Activated CD8-positive, alpha-beta T cell treated with anti-CD3 and anti-CD28 coated beads, Interleukin-2, amount 10 ng/mL, durations not matched to agents 7 days and 5 days (primary cell): ENCODE data around the gene SETBP1. TPM values are rescaled to one million over a fixed set of nuclear protein-coding genes. Genes with fewer than 3 reads are reported as not detected.

Experiments
- ATAC-seq: fragments of 150-1000 bp; cut with Tn5 transposase; one replicate; pipeline ENCODE4 v1.10.0; 2021; ENCODE audit warnings: moderate library complexity
- CTCF ChIA-PET: fragments of 350-600 bp; sonication (Branson Sonifier 250); formaldehyde crosslinking; loops from one replicate; lab custom pipeline; 2021; ENCODE audit warnings: antibody characterized with exemption; lab: Charles Lee
- POLR2A ChIA-PET: fragments of 350-600 bp; sonication (Branson Sonifier 250); formaldehyde crosslinking; loops from one replicate; lab custom pipeline; 2021; ENCODE audit warnings: antibody characterized with exemption; lab: Charles Lee
- DNase-seq: peaks from one replicate; pipeline ENCODE4 v3.0.0-alpha.2; 2020
- H3K27ac Mint-ChIP-seq: one replicate; pipeline ENCODE4 v1.8.0; 2021; ENCODE audit warnings: mild to moderate bottlenecking, mixed read lengths
- H3K27me3 Mint-ChIP-seq: one replicate; pipeline ENCODE4 v1.8.0; 2021; ENCODE audit warnings: low read depth, mixed read lengths
- H3K36me3 Mint-ChIP-seq: one replicate; pipeline ENCODE4 v1.8.0; 2021; ENCODE audit warnings: low read depth, mixed read lengths
- H3K4me1 Mint-ChIP-seq: one replicate; pipeline ENCODE4 v1.8.0; 2021; ENCODE audit warnings: low read depth, mixed read lengths
- H3K4me3 Mint-ChIP-seq: one replicate; pipeline ENCODE4 v1.8.0; 2021; ENCODE audit warnings: mild to moderate bottlenecking, mixed read lengths
- H3K9me3 Mint-ChIP-seq: one replicate; pipeline ENCODE4 v1.8.0; 2022; ENCODE audit warnings: mixed read lengths; ENCODE audit not compliant: insufficient read depth
- total RNA-seq, 2 experiments: library from RNA; stranded (reverse); gene quantifications; one replicate each; pipeline ENCODE4 v1.2.3, GENCODE V29; 2021

The SETBP1 gene
- total RNA-seq, 2 experiments from 2014 or later, result 7.0 to 8.4 TPM

DNA sequence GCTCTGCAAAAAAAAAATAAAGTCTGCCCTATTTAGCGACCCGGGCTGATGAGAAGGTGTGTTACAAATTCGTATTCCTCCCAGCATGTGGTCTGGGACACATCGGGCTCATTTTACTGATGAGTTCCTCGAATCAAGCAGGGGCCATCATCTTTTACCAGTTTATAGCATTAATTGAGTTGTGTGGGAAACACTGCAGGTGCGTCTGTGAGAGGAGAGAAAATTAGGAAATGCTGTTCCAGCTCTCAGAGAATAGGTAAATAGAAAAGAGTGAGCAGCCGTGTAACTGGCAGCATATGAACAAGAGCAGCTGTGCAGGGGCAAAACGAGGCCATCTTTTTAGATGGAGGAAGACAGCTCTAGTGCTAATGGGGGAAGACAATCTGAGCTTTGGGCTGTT, 216.7 kb downstream of the SETBP1 start:
- Mint-ChIP-seq H3K4me3 (no peak overlapping the region), H3K9me3 (no peaks in the 10 kb centered on the region), H3K27me3 (peaks cover 17% of the 10 kb centered on the region), H3K4me1 (peaks cover 22% of the 10 kb centered on the region), H3K36me3 (no peaks in the 10 kb centered on the region), H3K27ac (no peak overlapping the region)
- CTCF ChIA-PET, result no interaction called here
- ATAC-seq, result no peak
- no peak for DNase-seq
- POLR2A ChIA-PET, result no interaction called here

DNA sequence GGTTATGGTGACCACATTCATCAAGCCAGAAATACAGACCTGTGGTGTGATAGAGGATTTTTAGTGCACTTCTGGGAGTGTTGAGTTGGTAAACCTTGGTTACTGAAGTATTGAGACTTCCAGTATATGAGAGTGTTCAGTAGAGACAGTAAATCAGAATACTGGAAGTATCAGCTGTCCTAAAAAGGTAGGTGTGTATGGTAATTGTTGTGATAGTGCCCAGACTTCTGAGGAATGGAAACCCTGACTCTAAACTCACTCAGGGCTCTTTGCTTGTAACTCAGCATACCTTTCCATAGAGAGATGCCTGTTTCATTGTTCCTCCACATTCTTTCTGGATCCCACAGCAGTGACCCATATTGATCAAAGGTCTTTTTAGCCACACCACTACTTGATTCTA, 217.1 kb downstream of the SETBP1 start:
- Mint-ChIP-seq H3K4me3 (no peak overlapping the region), H3K27me3 (peaks cover 17% of the 10 kb centered on the region), H3K4me1 (peaks cover 22% of the 10 kb centered on the region), H3K9me3 (no peaks in the 10 kb centered on the region), H3K36me3 (no peaks in the 10 kb centered on the region), H3K27ac (no peak overlapping the region)
- CTCF ChIA-PET, result no interaction called here
- no peak for DNase-seq
- no peak for ATAC-seq
- POLR2A ChIA-PET, result no interaction called here

DNA sequence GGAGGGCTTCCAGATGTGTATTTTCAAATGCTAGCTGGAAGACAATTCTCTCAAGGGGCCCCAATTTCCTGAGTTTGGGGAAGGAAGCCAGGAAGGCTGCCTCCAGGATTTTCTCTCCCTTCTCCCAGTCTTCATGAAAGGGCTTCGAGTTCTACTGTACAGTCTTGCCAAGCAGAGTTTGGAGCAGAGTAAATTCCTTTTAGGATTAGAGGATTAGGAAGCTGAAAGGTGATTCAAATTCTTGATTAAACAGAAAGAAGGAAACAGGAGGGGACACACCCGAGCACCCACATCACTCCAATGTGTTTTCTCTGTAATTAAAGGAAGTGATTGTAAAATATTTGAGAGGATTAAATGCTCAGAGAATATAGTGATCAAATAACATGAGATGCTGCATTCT, 217.8 kb downstream of the SETBP1 start:
- no peak overlapping the region for H3K4me3 Mint-ChIP-seq
- no peak for DNase-seq
- ChIA-PET CTCF (no interaction called here), POLR2A (no interaction called here)
- peaks cover 21% of the 10 kb centered on the region for H3K27me3 Mint-ChIP-seq
- H3K4me1 Mint-ChIP-seq, result peaks cover 16% of the 10 kb centered on the region
- H3K27ac Mint-ChIP-seq, result no peak overlapping the region
- no peak for ATAC-seq
- H3K9me3 Mint-ChIP-seq, result no peaks in the 10 kb centered on the region
- H3K36me3 Mint-ChIP-seq, result no peaks in the 10 kb centered on the region

DNA sequence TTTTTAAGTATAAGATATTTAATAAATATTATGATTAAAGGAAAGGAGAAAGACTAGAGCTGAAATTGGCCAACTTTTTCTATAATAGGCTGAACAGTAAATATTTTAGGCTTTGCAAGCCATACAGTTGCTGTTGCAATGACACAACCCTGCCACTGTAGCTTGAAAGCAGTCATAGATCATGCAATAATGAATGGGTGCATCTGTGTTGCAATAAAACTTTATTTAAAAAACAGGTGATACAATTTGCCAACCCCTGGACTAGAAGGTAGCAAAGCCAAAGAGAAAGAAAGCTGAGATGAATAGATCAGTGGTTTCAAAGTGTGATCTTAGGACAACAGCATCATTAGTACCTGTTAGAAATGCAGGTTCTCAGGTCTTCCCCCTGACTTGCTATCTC, 219.1 kb downstream of the SETBP1 start:
- POLR2A ChIA-PET, result interaction anchor here (0.6 kb wide), 1 partner anchor 96 kb away, joined by 3 read pairs; no protein-coding TSS in a partner anchor
- Mint-ChIP-seq H3K4me1 (peaks cover 9% of the 10 kb centered on the region), H3K4me3 (no peak overlapping the region), H3K27ac (no peak overlapping the region), H3K27me3 (peaks cover 25% of the 10 kb centered on the region), H3K9me3 (no peaks in the 10 kb centered on the region), H3K36me3 (no peaks in the 10 kb centered on the region)
- no peak for DNase-seq
- CTCF ChIA-PET, result interaction anchor here (1.0 kb wide), 1 partner anchor 12 kb away, joined by 3 read pairs; no protein-coding TSS in a partner anchor
- ATAC-seq, result no peak

DNA sequence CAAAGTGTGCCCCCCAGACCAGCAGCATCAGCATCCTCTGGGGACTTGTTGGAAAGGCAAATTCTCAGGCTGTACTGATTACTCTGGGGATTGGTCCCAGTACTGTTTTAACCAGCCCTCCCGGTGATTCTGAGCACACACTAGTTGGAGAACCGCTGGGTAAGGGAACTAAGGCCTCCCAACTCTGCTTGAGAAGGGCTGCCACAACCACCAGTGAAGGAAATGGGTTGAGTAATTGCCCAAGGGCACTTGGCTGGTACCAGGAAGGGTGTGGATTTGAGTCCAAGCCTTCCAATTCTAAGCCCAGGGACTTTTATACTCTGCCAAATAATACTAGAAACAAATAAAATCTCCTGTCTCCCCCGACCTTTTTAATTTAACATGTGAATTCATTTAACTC, 219.9 kb downstream of the SETBP1 start:
- CTCF ChIA-PET, result interaction anchor here (1.0 kb wide), 2 partner anchors 11 to 218 kb away, joined by 3 to 4 read pairs; no protein-coding TSS in a partner anchor
- H3K4me3 Mint-ChIP-seq, result no peak overlapping the region

DNA sequence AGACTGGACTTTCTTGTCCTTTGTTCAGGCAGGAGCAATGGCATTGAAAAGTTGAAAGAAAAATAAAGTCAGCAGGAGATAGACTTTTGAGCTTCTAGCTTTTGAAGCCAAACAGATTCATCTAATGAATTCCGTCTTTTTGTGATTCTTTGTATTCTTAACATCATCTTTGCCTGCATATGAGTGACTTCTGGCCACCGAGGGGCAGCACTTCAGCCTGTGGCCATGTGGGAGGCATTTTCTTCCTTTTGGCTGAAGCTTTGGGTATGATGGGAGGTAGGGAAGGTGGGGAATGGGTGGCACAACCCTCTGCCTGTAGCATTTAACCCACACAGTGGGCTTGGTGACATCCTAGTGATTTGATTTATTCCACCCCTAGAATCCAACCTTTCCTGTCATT, 220.6 kb downstream of the SETBP1 start:
- Mint-ChIP-seq H3K4me1 (peaks cover 9% of the 10 kb centered on the region), H3K27ac (no peak overlapping the region), H3K9me3 (no peaks in the 10 kb centered on the region), H3K4me3 (no peak overlapping the region), H3K27me3 (peaks cover 30% of the 10 kb centered on the region), H3K36me3 (no peaks in the 10 kb centered on the region)
- ChIA-PET CTCF (interaction anchor here (1.0 kb wide), 3 partner anchors 11 to 312 kb away, joined by 3 to 4 read pairs (median 4); no protein-coding TSS in a partner anchor), POLR2A (no interaction called here)
- no peak for DNase-seq
- ATAC-seq, result no peak

More for the DNA sequence above, 219.9 kb downstream of the SETBP1 start:
- no peaks in the 10 kb centered on the region for H3K9me3 Mint-ChIP-seq
- ATAC-seq (no peak), DNase-seq (no peak)
- H3K36me3 Mint-ChIP-seq, result no peaks in the 10 kb centered on the region
- POLR2A ChIA-PET, result no interaction called here
- peaks cover 28% of the 10 kb centered on the region for H3K27me3 Mint-ChIP-seq
- no peak overlapping the region for H3K27ac Mint-ChIP-seq
- peaks cover 7% of the 10 kb centered on the region for H3K4me1 Mint-ChIP-seq

DNA sequence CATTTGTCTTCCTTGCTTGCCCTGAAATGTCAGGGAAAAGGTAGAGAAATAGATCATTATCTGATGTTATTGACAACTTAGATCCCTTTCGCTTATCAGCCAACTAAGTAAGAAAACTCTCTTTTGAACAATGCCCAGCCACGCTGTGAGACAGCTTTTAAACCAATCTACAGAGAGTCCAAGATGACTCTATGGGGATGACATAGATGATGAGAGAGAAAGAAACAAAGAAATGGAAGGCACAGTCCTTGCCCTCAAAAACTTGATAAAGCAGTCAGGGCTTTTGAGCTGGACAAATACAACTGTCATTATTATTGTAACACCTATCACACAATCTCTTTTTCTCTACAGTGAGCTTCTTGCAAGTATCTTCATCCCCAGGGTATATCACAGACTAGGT, 222.6 kb downstream of the SETBP1 start:
- Mint-ChIP-seq H3K27ac (no peak overlapping the region), H3K36me3 (no peaks in the 10 kb centered on the region), H3K4me3 (no peak overlapping the region), H3K27me3 (peaks cover 35% of the 10 kb centered on the region), H3K4me1 (peaks cover 9% of the 10 kb centered on the region), H3K9me3 (no peaks in the 10 kb centered on the region)
- no peak for DNase-seq
- POLR2A ChIA-PET, result no interaction called here
- ATAC-seq, result no peak
- CTCF ChIA-PET, result no interaction called here

DNA sequence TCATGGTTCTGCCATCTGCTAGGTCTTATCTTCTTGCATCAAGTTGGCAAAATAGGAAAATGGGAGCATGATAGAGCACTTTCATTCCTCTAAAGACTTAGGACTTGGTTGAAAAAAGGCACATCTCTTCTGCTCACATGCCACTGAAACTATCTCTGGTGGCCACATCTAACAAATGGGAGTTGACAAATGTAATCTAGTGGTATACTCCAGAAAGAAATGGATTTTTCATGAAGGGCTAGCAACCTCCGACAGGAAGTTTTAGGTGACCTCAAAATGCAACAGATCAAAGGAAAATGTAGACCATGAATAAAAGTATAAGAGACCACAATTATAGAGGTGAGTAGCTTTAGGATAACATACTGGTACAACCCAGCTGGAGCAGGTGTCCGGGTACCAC, 224.1 kb downstream of the SETBP1 start:
- POLR2A ChIA-PET, result no interaction called here
- no peak overlapping the region for H3K4me3 Mint-ChIP-seq
- DNase-seq (no peak), ATAC-seq (peak; percentile 39)
- no peak overlapping the region for H3K27ac Mint-ChIP-seq
- H3K4me1 Mint-ChIP-seq, result peaks cover 17% of the 10 kb centered on the region
- no peaks in the 10 kb centered on the region for H3K9me3 Mint-ChIP-seq
- no peaks in the 10 kb centered on the region for H3K36me3 Mint-ChIP-seq
- H3K27me3 Mint-ChIP-seq, result peaks cover 39% of the 10 kb centered on the region
- CTCF ChIA-PET, result no interaction called here

DNA sequence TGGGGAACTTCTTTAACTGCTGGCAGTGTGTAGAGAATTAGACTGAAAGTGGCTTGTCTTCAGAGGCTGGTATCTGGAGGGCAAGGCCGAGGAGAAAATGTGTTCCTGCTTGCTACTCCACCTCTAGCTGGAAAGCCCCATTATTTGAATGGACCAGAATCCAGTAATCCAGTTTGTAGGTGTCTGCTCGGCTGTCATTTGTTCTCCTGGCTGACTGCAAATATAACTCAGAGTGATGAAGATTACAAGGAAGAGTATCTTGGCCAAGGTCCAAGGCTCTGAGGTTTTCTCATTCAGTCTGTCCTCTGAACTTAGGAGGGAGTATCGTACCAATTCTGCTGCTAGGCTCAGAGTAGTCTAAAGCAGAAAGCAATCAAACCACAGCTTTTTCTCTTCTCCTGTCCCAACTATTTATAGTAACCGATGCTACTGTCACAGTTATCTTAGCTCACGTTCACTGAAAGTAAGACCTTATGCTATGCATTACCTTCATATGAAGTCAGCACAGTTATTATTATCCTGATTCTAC, 228.6 kb downstream of the SETBP1 start:
- ChIA-PET POLR2A (no interaction called here), CTCF (interaction anchor here (0.7 to 1.4 kb wide), 2 partner anchors 17 to 304 kb away, joined by 3 read pairs; no protein-coding TSS in a partner anchor)
- no peaks in the 10 kb centered on the region for H3K36me3 Mint-ChIP-seq
- H3K4me1 Mint-ChIP-seq, result peaks cover 17% of the 10 kb centered on the region
- peaks cover 30% of the 10 kb centered on the region for H3K27me3 Mint-ChIP-seq
- no peaks in the 10 kb centered on the region for H3K9me3 Mint-ChIP-seq
- no peak for ATAC-seq
- no peak overlapping the region for H3K4me3 Mint-ChIP-seq
- H3K27ac Mint-ChIP-seq, result no peak overlapping the region
- no peak for DNase-seq

DNA sequence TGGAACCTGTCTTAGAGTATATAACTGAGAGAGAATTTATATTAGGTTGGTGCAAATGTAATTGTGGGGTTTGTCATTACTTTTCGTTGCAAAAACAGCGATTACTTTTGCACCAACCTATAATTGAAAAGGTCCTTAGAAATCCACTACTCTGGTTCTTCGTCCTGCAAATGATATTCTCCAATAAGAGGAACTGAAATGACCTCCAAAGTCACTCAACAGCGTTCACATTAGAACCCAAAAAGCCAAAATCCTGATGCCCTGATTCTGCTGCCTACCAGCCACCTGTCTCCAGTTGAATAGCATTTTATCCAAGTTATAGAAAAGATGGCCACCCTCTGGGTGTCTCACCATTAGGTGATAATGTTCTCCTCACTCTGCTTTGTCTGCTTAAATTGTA, 230.6 kb downstream of the SETBP1 start:
- Mint-ChIP-seq H3K4me1 (peaks cover 8% of the 10 kb centered on the region), H3K9me3 (no peaks in the 10 kb centered on the region)
- no peak for DNase-seq

DNA sequence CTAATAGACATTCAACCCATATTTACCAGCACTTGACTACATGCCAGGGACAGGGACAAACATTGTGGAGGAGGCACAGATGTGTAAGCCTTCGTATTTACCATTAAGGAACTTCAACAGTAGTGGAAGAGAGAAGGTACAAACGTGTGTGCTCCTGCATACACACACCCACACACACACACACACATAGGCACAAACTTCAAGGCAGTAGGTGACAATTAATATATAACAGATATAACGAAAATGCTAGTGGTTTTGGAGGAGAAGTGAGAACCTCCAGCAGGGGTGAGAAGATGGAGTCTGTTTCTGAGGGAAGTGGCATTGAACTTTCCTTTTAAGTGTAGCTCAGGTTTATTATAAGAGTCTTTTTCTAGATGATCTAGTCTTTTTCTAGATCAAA, 231.1 kb downstream of the SETBP1 start:
- DNase-seq (no peak), ATAC-seq (no peak)
- no peaks in the 10 kb centered on the region for H3K36me3 Mint-ChIP-seq
- H3K27ac Mint-ChIP-seq, result no peak overlapping the region
- CTCF ChIA-PET, result interaction anchor here (1.0 kb wide), 1 partner anchor 11 kb away, joined by 4 read pairs; no protein-coding TSS in a partner anchor
- H3K4me3 Mint-ChIP-seq, result no peak overlapping the region
- peaks cover 23% of the 10 kb centered on the region for H3K27me3 Mint-ChIP-seq
- H3K9me3 Mint-ChIP-seq, result no peaks in the 10 kb centered on the region
- POLR2A ChIA-PET, result no interaction called here
- H3K4me1 Mint-ChIP-seq, result peaks cover 8% of the 10 kb centered on the region

More for the DNA sequence above, 230.6 kb downstream of the SETBP1 start:
- ATAC-seq, result no peak
- Mint-ChIP-seq H3K36me3 (no peaks in the 10 kb centered on the region), H3K27ac (no peak overlapping the region), H3K27me3 (peaks cover 25% of the 10 kb centered on the region), H3K4me3 (no peak overlapping the region)
- ChIA-PET POLR2A (no interaction called here), CTCF (no interaction called here)

DNA sequence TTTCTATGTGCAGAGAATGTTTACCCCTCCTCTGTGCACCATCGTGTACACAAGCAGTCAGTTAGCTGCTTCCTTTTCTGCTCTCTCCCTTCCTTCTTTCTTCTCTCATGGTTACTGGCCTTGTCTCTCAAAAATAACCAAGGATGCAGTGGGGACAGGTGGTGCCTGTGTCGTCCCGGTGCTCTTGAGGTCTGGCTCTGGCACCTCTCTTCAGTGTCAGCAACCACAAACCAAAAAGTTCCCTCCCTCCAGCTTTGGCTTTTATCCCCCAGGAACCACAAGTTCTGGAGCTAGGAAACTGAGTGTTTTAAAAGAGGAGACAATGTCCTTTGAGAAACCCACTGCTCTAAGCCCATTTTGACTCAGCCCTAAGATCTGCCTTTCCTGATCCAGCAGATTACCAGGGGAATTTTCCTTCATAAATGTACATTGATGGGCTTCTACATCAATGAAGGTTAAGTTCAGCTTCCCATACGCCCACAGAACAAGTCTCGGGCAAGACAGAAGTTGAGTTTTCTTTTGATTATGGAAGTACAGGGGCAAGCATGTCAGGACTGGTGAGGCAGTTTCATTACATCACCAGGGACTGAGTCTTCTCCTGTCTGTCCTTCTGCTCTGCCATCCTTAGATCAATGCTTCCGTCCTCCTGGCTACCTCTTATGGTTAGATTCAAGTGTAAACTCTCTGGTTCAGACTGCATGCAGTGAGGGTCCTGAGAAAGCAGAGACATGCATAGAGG, 232.2 kb downstream of the SETBP1 start:
- Mint-ChIP-seq H3K36me3 (no peaks in the 10 kb centered on the region), H3K9me3 (no peaks in the 10 kb centered on the region), H3K27me3 (peaks cover 17% of the 10 kb centered on the region), H3K27ac (no peak overlapping the region), H3K4me3 (no peak overlapping the region), H3K4me1 (peaks cover 8% of the 10 kb centered on the region)
- no peak for DNase-seq
- ATAC-seq, result no peak
- CTCF ChIA-PET, result no interaction called here
- POLR2A ChIA-PET, result no interaction called here
